ENCODE measurements around the gene CAPN9. TPM values are rescaled to one million over a fixed set of nuclear protein-coding genes. Genes with fewer than 3 reads are reported as not detected.

CAPN9 gene
- total RNA-seq, 1 donor from 2014 or later = 0.14 TPM

GRCh38 chr1:230708631-230709580, 38.3 kb upstream of the CAPN9 start:
- DNase-seq = peak; percentile 40
- H3K4me1 ChIP-seq = peaks cover 65% of the 10 kb centered on the region
- H3K4me3 ChIP-seq = peak overlapping the region; percentile 68
- no peaks in the 10 kb centered on the region for H3K27me3 ChIP-seq (ENCODE audit: low read depth)
- intact Hi-C loops (cut with micrococcal nuclease) = no loop called here
- peak overlapping the region; percentile 47 for H3K27ac ChIP-seq (replicated peaks)
- no peak for TF ChIP-seq CTCF (IDR thresholded peaks at IDR 0.05; ENCODE audit: borderline replicate concordance)
- H3K9me3 ChIP-seq (replicated peaks) = no peaks in the 10 kb centered on the region
- peaks cover 17% of the 10 kb centered on the region for H3K36me3 ChIP-seq

GRCh38 chr1:230709619-230710542, 37.3 kb upstream of the CAPN9 start:
- intact Hi-C loops (cut with micrococcal nuclease) = no loop called here

GRCh38 chr1:230710543-230710904, 36.7 kb upstream of the CAPN9 start:
- no peak for TF ChIP-seq CTCF (IDR thresholded peaks at IDR 0.05; ENCODE audit: borderline replicate concordance)
- DNase-seq = no peak
- intact Hi-C loops (cut with micrococcal nuclease) = no loop called here
- H3K9me3 ChIP-seq (replicated peaks) = no peaks in the 10 kb centered on the region
- no peaks in the 10 kb centered on the region for H3K27me3 ChIP-seq (ENCODE audit: low read depth)
- H3K27ac ChIP-seq (replicated peaks) = peak overlapping the region; percentile 8
- H3K36me3 ChIP-seq = peaks cover 4% of the 10 kb centered on the region
- peak overlapping the region; percentile 68 for H3K4me3 ChIP-seq
- peaks cover 78% of the 10 kb centered on the region for H3K4me1 ChIP-seq

More at GRCh38 chr1:230709619-230710542, 37.3 kb upstream of the CAPN9 start:
- Histone ChIP-seq H3K4me3 (peak overlapping the region; percentile 68), H3K4me1 (peaks cover 74% of the 10 kb centered on the region), H3K36me3 (peaks cover 7% of the 10 kb centered on the region), H3K27me3 (ENCODE audit: low read depth) (no peaks in the 10 kb centered on the region), H3K9me3 (replicated peaks) (no peaks in the 10 kb centered on the region), H3K27ac (replicated peaks) (peak overlapping the region; percentile 8)
- no peak for TF ChIP-seq CTCF (IDR thresholded peaks at IDR 0.05; ENCODE audit: borderline replicate concordance)
- DNase-seq = no peak

GRCh38 chr1:230711245-230711644, 35.9 kb upstream of the CAPN9 start:
- H3K4me3 ChIP-seq = peak overlapping the region; percentile 68
- H3K9me3 ChIP-seq (replicated peaks) = no peaks in the 10 kb centered on the region
- peaks cover 71% of the 10 kb centered on the region for H3K4me1 ChIP-seq
- no peak for TF ChIP-seq CTCF (IDR thresholded peaks at IDR 0.05; ENCODE audit: borderline replicate concordance)
- H3K36me3 ChIP-seq = peaks cover 4% of the 10 kb centered on the region
- H3K27me3 ChIP-seq (ENCODE audit: low read depth) = no peaks in the 10 kb centered on the region
- intact Hi-C loops (cut with micrococcal nuclease) = no loop called here
- peak overlapping the region; percentile 87 for H3K27ac ChIP-seq (replicated peaks)
- DNase-seq = no peak

GRCh38 chr1:230712470-230712942, 34.7 kb upstream of the CAPN9 start:
- Histone ChIP-seq H3K36me3 (peaks cover 4% of the 10 kb centered on the region), H3K27me3 (ENCODE audit: low read depth) (no peaks in the 10 kb centered on the region), H3K27ac (replicated peaks) (peak overlapping the region; percentile 87), H3K4me1 (peaks cover 64% of the 10 kb centered on the region), H3K4me3 (peak overlapping the region; percentile 68), H3K9me3 (replicated peaks) (no peaks in the 10 kb centered on the region)
- no peak for DNase-seq
- no peak for TF ChIP-seq CTCF (IDR thresholded peaks at IDR 0.05; ENCODE audit: borderline replicate concordance)
- intact Hi-C loops (cut with micrococcal nuclease) = no loop called here
